GM23248 (cell line): ENCODE data around the gene LAPTM5. TPM values are rescaled to one million over a fixed set of nuclear protein-coding genes. Genes with fewer than 3 reads are reported as not detected.

Experiments used
- DNase-seq: peaks from one replicate; pipeline ENCODE4 v3.0.0-alpha.2; 2015
- H2AFZ ChIP-seq: fragments of 200-600 bp; sonication (generic); 2 replicates; pipeline ENCODE4 v1.6.1; 2016; ENCODE audit warnings: antibody characterized with exemption
- H3F3A ChIP-seq: fragments of 200-600 bp; sonication (generic); 2 replicates; pipeline ENCODE4 v1.6.1; 2016; ENCODE audit warnings: mild to moderate bottlenecking, antibody characterized with exemption, mixed run types; ENCODE audit not compliant: insufficient read depth
- H3K27ac ChIP-seq: fragments of 200-600 bp; sonication (generic); 2 replicates; pipeline ENCODE4 v1.5.1; 2016; ENCODE audit warnings: mild to moderate bottlenecking
- H3K27me3 ChIP-seq: fragments of 200-600 bp; sonication (generic); replicated peaks from 2 replicates; pipeline ENCODE4 v1.6.1; 2016; ENCODE audit warnings: mild to moderate bottlenecking; ENCODE audit not compliant: insufficient read depth
- H3K36me3 ChIP-seq: fragments of 200-600 bp; sonication (generic); 2 replicates; pipeline ENCODE4 v1.6.1; 2016; ENCODE audit warnings: low read depth, mild to moderate bottlenecking
- H3K4me1 ChIP-seq: fragments of 200-600 bp; sonication (generic); 2 replicates; pipeline ENCODE4 v1.6.1; 2016; ENCODE audit warnings: mild to moderate bottlenecking; ENCODE audit not compliant: insufficient read depth
- H3K4me2 ChIP-seq: fragments of 200-600 bp; sonication (generic); one replicate; pipeline ENCODE4 v1.6.1; 2016; ENCODE audit warnings: mild to moderate bottlenecking; ENCODE audit not compliant: unreplicated experiment
- H3K4me3 ChIP-seq: fragments of 200-600 bp; sonication (generic); 2 replicates; pipeline ENCODE4 v1.5.1; 2016; ENCODE audit warnings: mild to moderate bottlenecking
- H3K79me2 ChIP-seq: fragments of 200-600 bp; sonication (generic); 2 replicates; pipeline ENCODE4 v1.6.1; 2016; ENCODE audit warnings: mild to moderate bottlenecking; ENCODE audit not compliant: insufficient read depth
- H3K9ac ChIP-seq: fragments of 200-600 bp; sonication (generic); 2 replicates; pipeline ENCODE4 v1.6.1; 2016; ENCODE audit warnings: mild to moderate bottlenecking
- H3K9me2 ChIP-seq: fragments of 200-600 bp; sonication (generic); 2 replicates; pipeline ENCODE4 v1.6.1; 2016; ENCODE audit warnings: mixed run types, mild to moderate bottlenecking, moderate library complexity; ENCODE audit not compliant: insufficient read depth
- H3K9me3 ChIP-seq: fragments of 200-600 bp; sonication (generic); one replicate; pipeline ENCODE4 v1.6.1; 2017; ENCODE audit warnings: low read depth
- H4K20me1 ChIP-seq: fragments of 200-600 bp; sonication (generic); 2 replicates; pipeline ENCODE4 v1.6.0; 2016; ENCODE audit not compliant: insufficient read depth
- EZH2 ChIP-seq: fragments of 200-600 bp; sonication (generic); IDR thresholded peaks from 2 replicates; pipeline ENCODE4 v1.6.1; 2018; ENCODE audit warnings: antibody characterized with exemption, mild to moderate bottlenecking; ENCODE audit not compliant: insufficient read depth, poor library complexity, severe bottlenecking
- EZH2phosphoT487 ChIP-seq: fragments of 200-600 bp; sonication (generic); IDR thresholded peaks from 2 replicates; pipeline ENCODE4 v1.6.1; 2018; ENCODE audit warnings: antibody characterized with exemption, moderate library complexity, mild to moderate bottlenecking, low read depth; ENCODE audit not compliant: insufficient read depth
- WGBS, 2 experiments: methylation state at CpG; one replicate each; pipeline ENCODE4 v1.1.6; 2015 to 2017; ENCODE audit warnings: low lambda C conversion rate in 2 of 2, low coverage in 1 of 2; ENCODE audit errors: missing lambda C conversion rate in 2 of 2; 5-methylcytosine and 5-hydroxymethylcytosine counted together
- in situ Hi-C: fragments of 300-500 bp; cut with MboI; formaldehyde crosslinking; loops from 2 replicates; pipeline ENCODE4 v1.15.0; 2020
- polyA plus RNA-seq: library from polyadenylated mRNA; unstranded; fragments of >200 nt; fragmentation: Nextera tagmentation; extraction: Ambion mirVana; gene quantifications from 2 replicates; pipeline ENCODE4 v1.2.1, GENCODE V29; 2016
- total RNA-seq: library from RNA; depleted of rRNA; stranded (reverse); fragments of >200 nt; shearing (Covaris generic); gene quantifications from 2 replicates; pipeline ENCODE4 v1.2.3, GENCODE V29; 2014

LAPTM5 gene
- total and polyA plus RNA-seq, 2 experiments from 2014 or later = 0.36 TPM; not detected in 1

GRCh38 chr1:30734580-30734979, 23.0 kb downstream of the LAPTM5 start:
- in situ Hi-C loops = no loop called here
- Histone ChIP-seq H3K36me3 (no peaks in the 10 kb centered on the region), H3K27me3 (peaks cover 6% of the 10 kb centered on the region), H3K27ac (no peak overlapping the region), H3F3A (no peaks in the 10 kb centered on the region), H4K20me1 (no peaks in the 10 kb centered on the region), H3K9me2 (no peaks in the 10 kb centered on the region), H3K79me2 (no peaks in the 10 kb centered on the region), H3K9ac (no peak overlapping the region), H3K4me1 (no peaks in the 10 kb centered on the region), H2AFZ (no peak overlapping the region), H3K9me3 (no peaks in the 10 kb centered on the region), H3K4me3 (no peak overlapping the region), H3K4me2 (no peak overlapping the region)
- TF ChIP-seq EZH2phosphoT487 (no peak), EZH2 (no peak)
- DNase-seq = no peak
- 83 to 90% methylated on average over 4 of the region's 4 CpGs for WGBS, 2 experiments

- H3K9me2 ChIP-seq = no peaks in the 10 kb centered on the region
- WGBS, 2 experiments = 51 to 61% methylated on average over 4 of the region's 4 CpGs
- no peak overlapping the region for H3K27ac ChIP-seq
- DNase-seq = no peak
- H3K4me3 ChIP-seq = no peak overlapping the region
- no peaks in the 10 kb centered on the region for H3F3A ChIP-seq
- no peaks in the 10 kb centered on the region for H3K36me3 ChIP-seq
- no peaks in the 10 kb centered on the region for H4K20me1 ChIP-seq
- no peak overlapping the region for H3K9ac ChIP-seq
- in situ Hi-C loops = no loop called here
- H3K27me3 ChIP-seq = peaks cover 6% of the 10 kb centered on the region
- no peaks in the 10 kb centered on the region for H3K9me3 ChIP-seq
- no peak for TF ChIP-seq EZH2phosphoT487
- TF ChIP-seq EZH2 = no peak
- no peak overlapping the region for H3K4me2 ChIP-seq
- no peak overlapping the region for H2AFZ ChIP-seq
- H3K79me2 ChIP-seq = no peaks in the 10 kb centered on the region
- no peaks in the 10 kb centered on the region for H3K4me1 ChIP-seq
These were observed 23.5 kb downstream of the LAPTM5 start for GRCh38 chr1:30734106-30734505.

GRCh38 chr1:30733493-30733892, 24.1 kb downstream of the LAPTM5 start:
- H4K20me1 ChIP-seq = no peaks in the 10 kb centered on the region
- H3K4me3 ChIP-seq = no peak overlapping the region
- in situ Hi-C loops = no loop called here
- WGBS, 2 experiments = 65 to 79% methylated on average over 7 to 8 of the region's 8 CpGs
- H3K36me3 ChIP-seq = no peaks in the 10 kb centered on the region
- no peaks in the 10 kb centered on the region for H3K79me2 ChIP-seq
- H3K9me2 ChIP-seq = no peaks in the 10 kb centered on the region
- H2AFZ ChIP-seq = no peak overlapping the region
- H3K4me1 ChIP-seq = no peaks in the 10 kb centered on the region
- no peak overlapping the region for H3K9ac ChIP-seq
- H3K9me3 ChIP-seq = no peaks in the 10 kb centered on the region
- peaks cover 6% of the 10 kb centered on the region for H3K27me3 ChIP-seq
- TF ChIP-seq EZH2 (no peak), EZH2phosphoT487 (no peak)
- no peak for DNase-seq
- H3F3A ChIP-seq = no peaks in the 10 kb centered on the region
- H3K4me2 ChIP-seq = no peak overlapping the region
- no peak overlapping the region for H3K27ac ChIP-seq

GRCh38 chr1:30732277-30732996, 25.1 kb downstream of the LAPTM5 start:
- TF ChIP-seq EZH2phosphoT487 (no peak), EZH2 (no peak)
- Histone ChIP-seq H3K4me3 (no peak overlapping the region), H2AFZ (no peak overlapping the region), H4K20me1 (no peaks in the 10 kb centered on the region), H3K4me1 (no peaks in the 10 kb centered on the region), H3K9me2 (no peaks in the 10 kb centered on the region), H3K27me3 (peaks cover 6% of the 10 kb centered on the region; the same call in 1 of the 2 replicates), H3K36me3 (no peaks in the 10 kb centered on the region), H3K9ac (no peak overlapping the region), H3K9me3 (no peaks in the 10 kb centered on the region), H3K79me2 (no peaks in the 10 kb centered on the region), H3K4me2 (no peak overlapping the region), H3K27ac (no peak overlapping the region), H3F3A (no peaks in the 10 kb centered on the region)
- peak; percentile 23 for DNase-seq
- in situ Hi-C loops = no loop called here
- WGBS, 2 experiments = 69 to 74% methylated on average over 10 of the region's 10 CpGs
